ENCODE results near the gene ATRAID. TPM values are rescaled to one million over a fixed set of nuclear protein-coding genes. Genes with fewer than 3 reads are reported as not detected.

The ATRAID gene
- total and polyA plus RNA-seq, 10 donors: 59.2 to 300 (median 102) TPM

- 74 to 86% (median 84%) methylated on average over 13 of the region's 13 CpGs for WGBS, 5 donors
- H3K4me1 ChIP-seq: peaks cover 4 to 15% (median 8%) of the 10 kb centered on the region in 6 donors
- H3K27ac ChIP-seq: no peak overlapping the region
- intact Hi-C loops (cut with DNase I; ENCODE audit: low total_unique reads): no loop called here
- H3K4me3 ChIP-seq: no peak overlapping the region
- TF ChIP-seq POLR2A (IDR thresholded peaks at IDR 0.05): no peak
- TF ChIP-seq POLR2AphosphoS5 (IDR thresholded peaks at IDR 0.05): no peak
- no peak for TF ChIP-seq CTCF (IDR thresholded peaks at IDR 0.05 in 8 of 11, conservative IDR thresholded peaks at IDR 0.05 in 3 of 11)
- no peaks in the 10 kb centered on the region for H3K9me3 ChIP-seq
- H3K27me3 ChIP-seq (replicated peaks in 1 of 7): peaks cover 0 to 46% (median 3%) of the 10 kb centered on the region in 7 donors
- DNase-seq: no peak
- no peaks in the 10 kb centered on the region for H3K36me3 ChIP-seq
Measured at GRCh38 chr2:27251766-27252165, 39.9 kb downstream of the ATRAID start.

DNA sequence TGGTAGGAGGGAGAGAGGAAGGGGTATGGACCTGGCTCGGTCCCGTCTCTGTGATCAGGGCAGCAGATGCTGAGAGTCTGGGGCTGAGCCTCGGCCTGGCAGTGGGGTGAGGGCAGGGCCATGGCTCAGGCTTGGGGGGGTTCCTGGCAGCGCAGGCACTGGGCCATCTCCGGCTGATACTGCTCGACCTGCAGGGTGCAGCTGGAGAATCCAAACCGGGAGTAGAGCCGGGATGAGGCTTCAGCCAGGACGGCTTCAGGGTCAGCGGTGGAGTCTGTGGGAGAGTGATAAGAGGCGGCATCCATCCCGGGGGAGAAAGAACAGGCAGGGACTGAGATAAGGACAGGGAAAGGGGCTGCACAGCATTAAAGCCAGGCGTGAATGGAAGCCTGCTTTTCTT, 43.3 kb downstream of the ATRAID start:
- no peak for TF ChIP-seq CTCF (IDR thresholded peaks at IDR 0.05 in 8 of 11, conservative IDR thresholded peaks at IDR 0.05 in 3 of 11)
- TF ChIP-seq POLR2AphosphoS5 (IDR thresholded peaks at IDR 0.05): peak; percentile 44 to 70 (median 58)
- H3K36me3 ChIP-seq: no peaks in the 10 kb centered on the region
- no peaks in the 10 kb centered on the region for H3K9me3 ChIP-seq
- H3K4me1 ChIP-seq: peaks cover 1 to 10% (median 4%) of the 10 kb centered on the region in 6 donors
- no peak overlapping the region for H3K4me3 ChIP-seq
- H3K27ac ChIP-seq: no peak overlapping the region
- peaks cover 0 to 75% (median 7%) of the 10 kb centered on the region in 7 donors for H3K27me3 ChIP-seq (replicated peaks in 1 of 7)
- DNase-seq: no peak
- 37 to 67% (median 55%) methylated on average over 12 to 13 of the region's 13 CpGs for WGBS, 5 donors
- intact Hi-C loops (cut with DNase I; ENCODE audit: low total_unique reads): no loop called here

DNA sequence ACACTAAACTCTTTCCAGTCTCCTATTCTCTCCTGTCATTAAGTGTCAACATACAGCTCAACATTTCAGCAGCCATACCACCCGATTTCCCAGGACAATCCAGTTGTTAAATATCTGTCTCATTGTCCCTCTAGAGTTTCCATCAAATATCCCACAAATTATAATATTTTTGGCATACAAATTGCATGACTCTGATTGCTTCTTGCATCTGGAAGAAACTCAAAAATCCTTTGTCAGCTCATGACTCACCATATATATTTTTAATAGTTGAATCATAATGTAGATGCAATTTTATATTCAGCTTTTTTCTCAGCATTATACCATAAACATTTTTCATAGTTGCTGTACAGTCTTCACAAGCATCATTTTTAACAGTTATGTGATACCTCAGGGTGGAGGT, 43.8 kb downstream of the ATRAID start:
- H3K4me1 ChIP-seq: peaks cover 0 to 5% (median 0%) of the 10 kb centered on the region in 6 donors
- H3K27ac ChIP-seq: no peak overlapping the region
- TF ChIP-seq POLR2A (IDR thresholded peaks at IDR 0.05) (no peak), CTCF (IDR thresholded peaks at IDR 0.05 in 8 of 11, conservative IDR thresholded peaks at IDR 0.05 in 3 of 11) (no peak), POLR2AphosphoS5 (IDR thresholded peaks at IDR 0.05) (no peak)
- DNase-seq: no peak
- peaks cover 0 to 75% (median 8%) of the 10 kb centered on the region in 7 donors for H3K27me3 ChIP-seq (replicated peaks in 1 of 7)
- WGBS, 5 donors: 33 to 45% (median 41%) methylated on average over 1 of the region's 1 CpG
- intact Hi-C loops (cut with DNase I; ENCODE audit: low total_unique reads): no loop called here
- H3K36me3 ChIP-seq: no peaks in the 10 kb centered on the region
- H3K4me3 ChIP-seq: no peak overlapping the region
- no peaks in the 10 kb centered on the region for H3K9me3 ChIP-seq

DNA sequence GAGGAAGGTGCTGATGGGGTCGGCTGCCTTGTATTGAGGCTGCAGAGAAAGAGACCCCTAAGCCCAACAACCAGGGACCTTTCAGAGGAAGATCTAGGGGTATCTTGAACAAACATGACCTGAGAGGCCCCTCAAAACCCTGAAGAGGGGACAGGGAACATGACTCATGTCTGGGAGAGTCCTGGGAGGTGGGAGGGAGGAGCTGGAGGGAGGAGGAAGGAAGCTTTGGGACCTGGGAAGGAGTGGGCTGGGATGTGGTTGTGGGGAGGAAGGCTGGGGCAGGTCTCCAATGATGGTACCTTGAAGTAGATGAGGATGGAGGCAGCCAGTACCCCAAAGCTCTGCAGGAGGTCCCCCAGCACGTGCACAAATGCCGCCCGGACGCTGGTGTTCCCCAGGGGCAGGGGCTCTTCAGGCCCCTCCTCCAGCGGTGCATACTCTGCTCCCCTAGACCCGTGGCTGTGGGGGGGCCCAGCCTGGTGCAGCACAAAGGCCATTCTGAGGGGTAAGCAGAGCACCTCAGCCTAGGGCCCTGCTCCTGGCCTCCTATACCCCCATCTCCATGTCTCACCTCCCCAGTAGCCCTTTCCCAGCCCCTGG, 45.1 kb downstream of the ATRAID start:
- Histone ChIP-seq H3K4me1 (peaks cover 0 to 13% (median 6%) of the 10 kb centered on the region in 6 donors), H3K36me3 (no peaks in the 10 kb centered on the region), H3K9me3 (no peaks in the 10 kb centered on the region), H3K27ac (no peak overlapping the region), H3K27me3 (replicated peaks in 1 of 7) (peaks cover 2 to 76% (median 21%) of the 10 kb centered on the region in 7 donors), H3K4me3 (no peak overlapping the region)
- WGBS, 5 donors: 77 to 91% (median 84%) methylated on average over 5 to 7 of the region's 7 CpGs
- TF ChIP-seq POLR2A (IDR thresholded peaks at IDR 0.05) (no peak), CTCF (IDR thresholded peaks at IDR 0.05 in 8 of 11, conservative IDR thresholded peaks at IDR 0.05 in 3 of 11) (no peak), POLR2AphosphoS5 (IDR thresholded peaks at IDR 0.05) (no peak)
- no peak for DNase-seq
- intact Hi-C loops (cut with DNase I; ENCODE audit: low total_unique reads): no loop called here
